Liver (tissue), 9 donors: ENCODE measurements around the gene CDKN2B-AS1. TPM values are rescaled to one million over a fixed set of nuclear protein-coding genes. Genes with fewer than 3 reads are reported as not detected.
A peak's percentile ranks its signal among the peaks of the same experiment; 100 is the strongest.

Experiments
- DNase-seq: peaks from one replicate; pipeline ENCODE4 v3.0.0-alpha.2; 2017; ENCODE audit warnings: low spot score
- H3K27ac ChIP-seq, 2 donors: one replicate each; pipeline ENCODE4 v1.7.0; 2013; ENCODE audit warnings: inconsistent platforms in 2 of 2, low read length in 2 of 2, control low read depth in 1 of 2, low read depth in 1 of 2, mild to moderate bottlenecking in 1 of 2
- H3K27me3 ChIP-seq, 4 donors: one replicate each; pipeline versions ENCODE4 v1.6.1 to v1.7.0; 2013; ENCODE audit warnings: low read length in 3 of 4, inconsistent platforms in 1 of 4, mild to moderate bottlenecking in 1 of 4, moderate library complexity in 1 of 4; ENCODE audit not compliant: control insufficient read depth in 4 of 4, insufficient read depth in 4 of 4
- H3K36me3 ChIP-seq, 4 donors: one replicate each; pipeline versions ENCODE4 v1.6.1 to v1.7.0; 2013; ENCODE audit warnings: low read length in 3 of 4, mild to moderate bottlenecking in 3 of 4, low read depth in 1 of 4, moderate library complexity in 1 of 4; ENCODE audit not compliant: control insufficient read depth in 4 of 4, insufficient read depth in 3 of 4
- H3K4me1 ChIP-seq, 4 donors: one replicate each; pipeline versions ENCODE4 v1.6.1 to v1.7.0; 2013; ENCODE audit warnings: low read length in 3 of 4, mild to moderate bottlenecking in 3 of 4, moderate library complexity in 1 of 4; ENCODE audit not compliant: control insufficient read depth in 4 of 4, insufficient read depth in 4 of 4
- H3K4me3 ChIP-seq, 3 donors: one replicate each; pipeline versions ENCODE4 v1.6.1 to v1.7.0; 2013; ENCODE audit warnings: low read length in 3 of 3, control low read depth in 1 of 3, low read depth in 1 of 3, mild to moderate bottlenecking in 1 of 3
- H3K9ac ChIP-seq, 2 donors: one replicate each; pipeline ENCODE4 v1.7.0; 2013; ENCODE audit warnings: low read length in 2 of 2, mild to moderate bottlenecking in 2 of 2, moderate library complexity in 2 of 2, control low read depth in 1 of 2, low read depth in 1 of 2
- H3K9me3 ChIP-seq, 4 donors: one replicate each; pipeline versions ENCODE4 v1.6.1 to v1.7.0; 2013; ENCODE audit warnings: low read length in 3 of 4; ENCODE audit not compliant: control insufficient read depth in 4 of 4
- ATF3 ChIP-seq: IDR thresholded peaks from 2 replicates; pipeline ENCODE4 v1.6.1; 2016; ENCODE audit warnings: antibody characterized with exemption
- CTCF ChIP-seq: fragments of 150-350 bp; IDR thresholded peaks from 2 replicates; pipeline ENCODE4 v1.5.1; 2017; ENCODE audit warnings: improper control_type of control experiment, low read depth, low read length; ENCODE audit not compliant: missing input control
- EGR1 ChIP-seq, 2 donors: IDR thresholded peaks; 2 replicates each; pipeline ENCODE4 v1.6.1; 2016 to 2018; ENCODE audit warnings: antibody characterized with exemption in 2 of 2, low read depth in 2 of 2
- FOXA2 ChIP-seq: IDR thresholded peaks from 2 replicates; pipeline ENCODE4 v1.6.1; 2016; ENCODE audit warnings: antibody characterized with exemption
- GABPA ChIP-seq, 2 donors: IDR thresholded peaks in 1 of 2; conservative IDR thresholded peaks in 1 of 2; 2 replicates each; pipeline ENCODE4 v1.6.1; 2016; ENCODE audit warnings: antibody characterized with exemption in 2 of 2, mild to moderate bottlenecking in 1 of 2, moderate library complexity in 1 of 2
- HNF4A ChIP-seq, 2 donors: conservative IDR thresholded peaks; 2 replicates each; pipeline ENCODE4 v1.6.1; 2016; ENCODE audit warnings: antibody characterized with exemption in 2 of 2, mild to moderate bottlenecking in 2 of 2
- HNF4G ChIP-seq: IDR thresholded peaks from 2 replicates; pipeline ENCODE4 v1.6.1; 2016; ENCODE audit warnings: antibody characterized with exemption
- NR2F2 ChIP-seq: IDR thresholded peaks from 2 replicates; pipeline ENCODE4 v1.6.1; 2016; ENCODE audit warnings: antibody characterized with exemption
- RAD21 ChIP-seq, 2 donors: IDR thresholded peaks; 2 replicates each; pipeline ENCODE4 v1.6.1; 2016; ENCODE audit warnings: antibody characterized with exemption in 2 of 2, mild to moderate bottlenecking in 2 of 2
- REST ChIP-seq: IDR thresholded peaks from 2 replicates; pipeline ENCODE4 v1.6.1; 2016; ENCODE audit warnings: antibody characterized with exemption, mild to moderate bottlenecking
- RXRA ChIP-seq, 2 donors: IDR thresholded peaks; 2 replicates each; pipeline ENCODE4 v1.6.1; 2017 to 2018; ENCODE audit warnings: antibody characterized with exemption in 2 of 2, mild to moderate bottlenecking in 1 of 2
- SP1 ChIP-seq: IDR thresholded peaks from 2 replicates; pipeline ENCODE4 v1.6.1; 2018; ENCODE audit warnings: antibody characterized with exemption, mild to moderate bottlenecking
- TAF1 ChIP-seq: conservative IDR thresholded peaks from 2 replicates; pipeline ENCODE4 v1.6.1; 2016; ENCODE audit warnings: antibody characterized with exemption, mild to moderate bottlenecking
- YY1 ChIP-seq: IDR thresholded peaks from 2 replicates; pipeline ENCODE4 v1.6.1; 2016; ENCODE audit warnings: antibody characterized with exemption, mild to moderate bottlenecking
- ZBTB33 ChIP-seq: IDR thresholded peaks from 2 replicates; pipeline ENCODE4 v1.6.1; 2016; ENCODE audit warnings: antibody characterized with exemption
- WGBS: extraction: QIAGEN DNeasy Blood & Tissue Kit; methylation state at CpG from one replicate; pipeline ENCODE4 v1.1.7; 2013; 5-methylcytosine and 5-hydroxymethylcytosine counted together
- polyA plus RNA-seq, 2 donors: library from polyadenylated mRNA; stranded (reverse) in 1 of 2; unstranded in 1 of 2; fragments of 200-250 nt in 1 of 2; fragments of >200 nt in 1 of 2; fragmentation: Nextera tagmentation in 1 of 2; extraction: Ambion mirVana in 1 of 2; gene quantifications; one replicate each; pipeline versions ENCODE4 v1.2.1 to v1.2.3, GENCODE V29; 2013 to 2015
- total RNA-seq, 2 donors: library from RNA; depleted of rRNA; stranded (reverse); fragments of >200 nt; gene quantifications; one replicate each; pipeline ENCODE4 v1.2.3, GENCODE V29; 2014
- donor health status: healthy.
- donor health status: healthy.
- donor health status: healthy.
- donor health status: healthy.
- donor health status: healthy.

Gene CDKN2B-AS1
- total and polyA plus RNA-seq, 4 donors, result 0.08 to 0.42 TPM; not detected in 2

GRCh38 chr9:22097707-22098106 lies 103.1 kb downstream of the CDKN2B-AS1 start:
- H3K4me3 ChIP-seq, result no peak overlapping the region
- H3K27me3 ChIP-seq, result no peaks in the 10 kb centered on the region
- H3K9me3 ChIP-seq, result no peaks in the 10 kb centered on the region
- no peak for DNase-seq
- no peak overlapping the region for H3K27ac ChIP-seq
- WGBS, result 85% methylated on average over 1 of the region's 1 CpG
- H3K4me1 ChIP-seq, result no peaks in the 10 kb centered on the region
- TF ChIP-seq HNF4A (conservative IDR thresholded peaks at IDR 0.05) (no peak), HNF4G (no peak), ZBTB33 (no peak), RXRA (IDR thresholded peaks at IDR 0.05) (no peak), NR2F2 (no peak), EGR1 (IDR thresholded peaks at IDR 0.05; ENCODE audit: low read depth in 2 of 2) (no peak), CTCF (no peak), REST (no peak), YY1 (no peak), RAD21 (IDR thresholded peaks at IDR 0.05) (no peak), GABPA (IDR thresholded peaks at IDR 0.05 in 1 of 2, conservative IDR thresholded peaks at IDR 0.05 in 1 of 2) (no peak), FOXA2 (no peak), TAF1 (no peak)
- H3K36me3 ChIP-seq, result no peaks in the 10 kb centered on the region
- no peak overlapping the region for H3K9ac ChIP-seq

- Histone ChIP-seq H3K27me3 (no peaks in the 10 kb centered on the region), H3K9ac (no peak overlapping the region), H3K27ac (no peak overlapping the region), H3K4me1 (no peaks in the 10 kb centered on the region), H3K4me3 (no peak overlapping the region), H3K9me3 (no peaks in the 10 kb centered on the region), H3K36me3 (no peaks in the 10 kb centered on the region)
- TF ChIP-seq ATF3 (no peak), HNF4A (conservative IDR thresholded peaks at IDR 0.05) (peak; percentile 27 to 36), FOXA2 (no peak), SP1 (no peak)
- DNase-seq, result no peak
- 72% methylated on average over 3 of the region's 3 CpGs for WGBS
These were observed 104.2 kb downstream of the CDKN2B-AS1 start for GRCh38 chr9:22098643-22099332.
